Caco-2 (cell line): Measurements from ENCODE around the gene LYSMD2. TPM values are rescaled to one million over a fixed set of nuclear protein-coding genes. Genes with fewer than 3 reads are reported as not detected.

ENCODE experiments used
- BruUV-seq: library from RNA; stranded (reverse); fragments of 400-500 nt; replicated peaks from 2 replicates; lab custom pipeline; 2021; lab: Mats Ljungman, UMichigan
- CTCF ChIA-PET: fragments of 300-600 bp; sonication (Branson Sonifier 250); formaldehyde crosslinking; loops from one replicate; lab custom pipeline; 2022; ENCODE audit warnings: antibody characterized with exemption; lab: Charles Lee
- POLR2A ChIA-PET: fragments of 300-600 bp; sonication (Branson Sonifier 250); formaldehyde crosslinking; loops from one replicate; lab custom pipeline; 2022; ENCODE audit warnings: antibody characterized with exemption; lab: Charles Lee
- DNase-seq, 2 experiments: peaks; one replicate each; pipeline versions ENCODE4 v3.0.0 to v3.0.0-alpha.2; 2020 to 2022
- H3K27me3 ChIP-seq: replicated peaks from 2 replicates; pipeline ENCODE4 v1.6.0; 2011; ENCODE audit warnings: low read length; ENCODE audit not compliant: control insufficient read depth, insufficient read depth
- H3K36me3 ChIP-seq: 2 replicates; pipeline ENCODE4 v1.5.1; 2011; ENCODE audit warnings: low read length; ENCODE audit not compliant: control insufficient read depth, insufficient read depth
- H3K4me1 ChIP-seq: fragments of 250-450 bp; sonication (Bioruptor Pico); 2 replicates; pipeline ENCODE4 v1.5.1; 2020; ENCODE audit warnings: mild to moderate bottlenecking
- H3K4me3 ChIP-seq: 2 replicates; pipeline ENCODE4 v1.5.1; 2011; ENCODE audit warnings: low read depth, mild to moderate bottlenecking, control low read depth, low read length
- H3K9me3 ChIP-seq: fragments of 250-450 bp; sonication (Bioruptor Pico); 2 replicates; pipeline ENCODE4 v1.5.1; 2020; ENCODE audit warnings: mild to moderate bottlenecking, moderate library complexity
- H3K27ac Mint-ChIP-seq: one replicate; pipeline ENCODE4 v1.8.0; 2022; ENCODE audit warnings: mixed read lengths; ENCODE audit not compliant: unreplicated experiment
- H3K27me3 Mint-ChIP-seq: one replicate; pipeline ENCODE4 v1.8.0; 2022; ENCODE audit warnings: mixed read lengths; ENCODE audit not compliant: insufficient read depth, unreplicated experiment
- H3K36me3 Mint-ChIP-seq: one replicate; pipeline ENCODE4 v1.8.0; 2022; ENCODE audit warnings: mild to moderate bottlenecking, mixed read lengths; ENCODE audit not compliant: insufficient read depth, unreplicated experiment
- H3K4me1 Mint-ChIP-seq: one replicate; pipeline ENCODE4 v1.8.0; 2022; ENCODE audit warnings: low read depth, mixed read lengths; ENCODE audit not compliant: unreplicated experiment
- H3K4me3 Mint-ChIP-seq: one replicate; pipeline ENCODE4 v1.8.0; 2022; ENCODE audit warnings: mild to moderate bottlenecking, moderate library complexity, mixed read lengths; ENCODE audit not compliant: unreplicated experiment
- H3K9me3 Mint-ChIP-seq: one replicate; pipeline ENCODE4 v1.8.0; 2022; ENCODE audit warnings: mixed read lengths; ENCODE audit not compliant: unreplicated experiment
- intact Hi-C: fragments of 100-400 bp; cut with micrococcal nuclease; formaldehyde crosslinking; loops from one replicate; pipeline ENCODE4 v1.10.0; 2022; ENCODE audit not compliant: unreplicated experiment
- total RNA-seq: library from RNA; stranded (reverse); gene quantifications from 2 replicates; pipeline ENCODE4 v1.2.3, GENCODE V29; 2022
- TF ChIP-seq, protein P1 (sequence below), 2 experiments: fragments of 200-600 bp in 1 of 2; IDR thresholded peaks; 1 replicate in 1 of 2; 2 replicates in 1 of 2; pipeline versions ENCODE4 v1.5.1 to v1.8.0; 2011 to 2022; ENCODE audit warnings: antibody characterized with exemption in 1 of 2, control low read depth in 1 of 2, inconsistent platforms in 1 of 2, low read depth in 1 of 2, low read length in 1 of 2, mild to moderate bottlenecking in 1 of 2, moderate library complexity in 1 of 2; ENCODE audit not compliant: insufficient read depth in 1 of 2, severe bottlenecking in 1 of 2, unreplicated experiment in 1 of 2

LYSMD2 gene
- total RNA-seq, 1 experiment from 2014 or later: 0.29 TPM

- Histone ChIP-seq H3K27me3 (no peaks in the 10 kb centered on the region), H3K4me3 (no peak overlapping the region), H3K36me3 (no peaks in the 10 kb centered on the region), H3K9me3 (no peaks in the 10 kb centered on the region), H3K4me1 (no peaks in the 10 kb centered on the region)
- Mint-ChIP-seq H3K9me3 (no peaks in the 10 kb centered on the region), H3K27ac (no peak overlapping the region), H3K27me3 (peaks cover 4% of the 10 kb centered on the region), H3K4me1 (no peaks in the 10 kb centered on the region), H3K4me3 (no peak overlapping the region), H3K36me3 (no peaks in the 10 kb centered on the region)
- ChIA-PET POLR2A (interaction anchor here (0.7 kb wide), 1 partner anchor 132 kb away, joined by 3 read pairs; no protein-coding TSS in a partner anchor), CTCF (interaction anchor here (0.5 to 3.9 kb wide), 17 partner anchors 23 to 464 kb away, joined by 3 to 111 read pairs (median 4); partner anchors contain the start of genes DMXL2 and LYSMD2)
- no TSS peak for BruUV-seq
- TF ChIP-seq, protein P1, sequence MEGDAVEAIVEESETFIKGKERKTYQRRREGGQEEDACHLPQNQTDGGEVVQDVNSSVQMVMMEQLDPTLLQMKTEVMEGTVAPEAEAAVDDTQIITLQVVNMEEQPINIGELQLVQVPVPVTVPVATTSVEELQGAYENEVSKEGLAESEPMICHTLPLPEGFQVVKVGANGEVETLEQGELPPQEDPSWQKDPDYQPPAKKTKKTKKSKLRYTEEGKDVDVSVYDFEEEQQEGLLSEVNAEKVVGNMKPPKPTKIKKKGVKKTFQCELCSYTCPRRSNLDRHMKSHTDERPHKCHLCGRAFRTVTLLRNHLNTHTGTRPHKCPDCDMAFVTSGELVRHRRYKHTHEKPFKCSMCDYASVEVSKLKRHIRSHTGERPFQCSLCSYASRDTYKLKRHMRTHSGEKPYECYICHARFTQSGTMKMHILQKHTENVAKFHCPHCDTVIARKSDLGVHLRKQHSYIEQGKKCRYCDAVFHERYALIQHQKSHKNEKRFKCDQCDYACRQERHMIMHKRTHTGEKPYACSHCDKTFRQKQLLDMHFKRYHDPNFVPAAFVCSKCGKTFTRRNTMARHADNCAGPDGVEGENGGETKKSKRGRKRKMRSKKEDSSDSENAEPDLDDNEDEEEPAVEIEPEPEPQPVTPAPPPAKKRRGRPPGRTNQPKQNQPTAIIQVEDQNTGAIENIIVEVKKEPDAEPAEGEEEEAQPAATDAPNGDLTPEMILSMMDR (IDR thresholded peaks at IDR 0.05; ENCODE audit: insufficient read depth in 1 of 2, low read depth in 1 of 2, low read length in 1 of 2, severe bottlenecking in 1 of 2, unreplicated experiment in 1 of 2): peak; percentile 73
- DNase-seq: peak; percentile 66
- intact Hi-C loops: loop anchor here (1.0 kb wide), 1 partner anchor 127 kb away; no protein-coding TSS in a partner anchor
These were observed 39.6 kb upstream of the LYSMD2 start for GRCh38 chr15:51776952-51777569.

GRCh38 chr15:51775967-51776816 lies 38.7 kb upstream of the LYSMD2 start:
- Mint-ChIP-seq H3K36me3 (no peaks in the 10 kb centered on the region), H3K4me3 (no peak overlapping the region)
- peak; percentile 47 to 67 for DNase-seq

More at GRCh38 chr15:51775967-51776816, 38.7 kb upstream of the LYSMD2 start:
- TF ChIP-seq, protein P1 (IDR thresholded peaks at IDR 0.05; ENCODE audit: insufficient read depth in 1 of 2, low read depth in 1 of 2, low read length in 1 of 2, severe bottlenecking in 1 of 2, unreplicated experiment in 1 of 2): peak; percentile 71 to 80
- BruUV-seq: no TSS peak
- H3K9me3 Mint-ChIP-seq: no peaks in the 10 kb centered on the region
- intact Hi-C loops: loop anchor here (1.0 kb wide), 1 partner anchor 126 kb away; no protein-coding TSS in a partner anchor
- H3K27ac Mint-ChIP-seq: no peak overlapping the region
- Histone ChIP-seq H3K27me3 (no peaks in the 10 kb centered on the region), H3K9me3 (no peaks in the 10 kb centered on the region), H3K36me3 (no peaks in the 10 kb centered on the region), H3K4me1 (no peaks in the 10 kb centered on the region), H3K4me3 (no peak overlapping the region)
- H3K27me3 Mint-ChIP-seq: peaks cover 4% of the 10 kb centered on the region
- ChIA-PET CTCF (interaction anchor here (0.6 to 3.9 kb wide), 18 partner anchors 8 to 293 kb away, joined by 3 to 111 read pairs (median 4); partner anchors contain the start of genes DMXL2 and LYSMD2), POLR2A (interaction anchor here (0.6 to 0.7 kb wide), 2 partner anchors 126 to 131 kb away, joined by 3 read pairs; no protein-coding TSS in a partner anchor)
- H3K4me1 Mint-ChIP-seq: no peaks in the 10 kb centered on the region
